Chondrocyte (in vitro differentiated cells): ENCODE data around the gene PINK1. TPM values are rescaled to one million over a fixed set of nuclear protein-coding genes. Genes with fewer than 3 reads are reported as not detected.

Experiments
- DNase-seq: peaks from one replicate; pipeline ENCODE4 v3.0.0; 2021; ENCODE audit warnings: mixed read lengths, low spot score
- H3K27ac Mint-ChIP-seq: one replicate; pipeline ENCODE4 v1.8.0; 2021; ENCODE audit warnings: mild to moderate bottlenecking, moderate library complexity, mixed read lengths; ENCODE audit not compliant: unreplicated experiment
- H3K27me3 Mint-ChIP-seq: 2 replicates; pipeline ENCODE4 v1.8.0; 2021; ENCODE audit warnings: low read depth, mixed read lengths
- H3K36me3 Mint-ChIP-seq: 2 replicates; pipeline ENCODE4 v1.8.0; 2021; ENCODE audit warnings: low read depth, mixed read lengths
- H3K4me1 Mint-ChIP-seq: 2 replicates; pipeline ENCODE4 v1.8.0; 2021; ENCODE audit warnings: low read depth, mild to moderate bottlenecking, mixed read lengths
- H3K4me3 Mint-ChIP-seq: one replicate; pipeline ENCODE4 v1.8.0; 2021; ENCODE audit warnings: mild to moderate bottlenecking, moderate library complexity, mixed read lengths; ENCODE audit not compliant: unreplicated experiment
- H3K9me3 Mint-ChIP-seq: 2 replicates; pipeline ENCODE4 v1.8.0; 2021; ENCODE audit warnings: low read depth, mixed read lengths
- total RNA-seq: library from RNA; stranded (reverse); gene quantifications from 3 replicates; pipeline ENCODE4 v1.2.1, GENCODE V29; 2021
- TF ChIP-seq, protein P1 (sequence below): fragments of 200-600 bp; sonication (generic); IDR thresholded peaks from 2 replicates; pipeline ENCODE4 v1.5.0; 2021; ENCODE audit warnings: antibody characterized with exemption, mild to moderate bottlenecking, moderate library complexity

The PINK1 gene
- total RNA-seq, 1 donor from 2014 or later: 42.6 TPM

DNA sequence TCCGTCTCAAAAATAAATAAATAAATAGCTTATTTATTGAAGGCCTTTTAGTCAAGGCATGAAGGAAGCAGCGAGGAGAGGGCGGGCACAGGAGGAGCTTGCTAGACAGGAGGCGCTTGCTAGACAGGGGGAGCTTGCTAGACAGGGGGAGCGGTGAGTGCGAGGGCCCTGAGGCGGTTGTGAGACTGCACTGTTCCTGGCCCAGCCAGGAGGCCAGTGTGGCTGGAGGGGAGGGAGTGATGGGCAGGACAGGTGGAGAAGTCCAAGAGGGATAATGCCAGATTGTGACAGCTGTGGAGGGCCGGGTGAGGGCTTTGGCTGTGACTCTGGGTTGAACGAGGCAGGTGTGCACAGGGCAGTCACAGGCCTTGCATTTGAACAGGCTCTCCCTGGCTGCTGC, 66.3 kb downstream of the PINK1 start:
- H3K4me1 Mint-ChIP-seq: peaks cover 24% of the 10 kb centered on the region
- H3K4me3 Mint-ChIP-seq: no peak overlapping the region
- H3K36me3 Mint-ChIP-seq: no peaks in the 10 kb centered on the region
- H3K27ac Mint-ChIP-seq: no peak overlapping the region
- TF ChIP-seq, protein P1, sequence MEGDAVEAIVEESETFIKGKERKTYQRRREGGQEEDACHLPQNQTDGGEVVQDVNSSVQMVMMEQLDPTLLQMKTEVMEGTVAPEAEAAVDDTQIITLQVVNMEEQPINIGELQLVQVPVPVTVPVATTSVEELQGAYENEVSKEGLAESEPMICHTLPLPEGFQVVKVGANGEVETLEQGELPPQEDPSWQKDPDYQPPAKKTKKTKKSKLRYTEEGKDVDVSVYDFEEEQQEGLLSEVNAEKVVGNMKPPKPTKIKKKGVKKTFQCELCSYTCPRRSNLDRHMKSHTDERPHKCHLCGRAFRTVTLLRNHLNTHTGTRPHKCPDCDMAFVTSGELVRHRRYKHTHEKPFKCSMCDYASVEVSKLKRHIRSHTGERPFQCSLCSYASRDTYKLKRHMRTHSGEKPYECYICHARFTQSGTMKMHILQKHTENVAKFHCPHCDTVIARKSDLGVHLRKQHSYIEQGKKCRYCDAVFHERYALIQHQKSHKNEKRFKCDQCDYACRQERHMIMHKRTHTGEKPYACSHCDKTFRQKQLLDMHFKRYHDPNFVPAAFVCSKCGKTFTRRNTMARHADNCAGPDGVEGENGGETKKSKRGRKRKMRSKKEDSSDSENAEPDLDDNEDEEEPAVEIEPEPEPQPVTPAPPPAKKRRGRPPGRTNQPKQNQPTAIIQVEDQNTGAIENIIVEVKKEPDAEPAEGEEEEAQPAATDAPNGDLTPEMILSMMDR: no peak
- H3K27me3 Mint-ChIP-seq: no peaks in the 10 kb centered on the region
- no peaks in the 10 kb centered on the region for H3K9me3 Mint-ChIP-seq
- DNase-seq: no peak

DNA sequence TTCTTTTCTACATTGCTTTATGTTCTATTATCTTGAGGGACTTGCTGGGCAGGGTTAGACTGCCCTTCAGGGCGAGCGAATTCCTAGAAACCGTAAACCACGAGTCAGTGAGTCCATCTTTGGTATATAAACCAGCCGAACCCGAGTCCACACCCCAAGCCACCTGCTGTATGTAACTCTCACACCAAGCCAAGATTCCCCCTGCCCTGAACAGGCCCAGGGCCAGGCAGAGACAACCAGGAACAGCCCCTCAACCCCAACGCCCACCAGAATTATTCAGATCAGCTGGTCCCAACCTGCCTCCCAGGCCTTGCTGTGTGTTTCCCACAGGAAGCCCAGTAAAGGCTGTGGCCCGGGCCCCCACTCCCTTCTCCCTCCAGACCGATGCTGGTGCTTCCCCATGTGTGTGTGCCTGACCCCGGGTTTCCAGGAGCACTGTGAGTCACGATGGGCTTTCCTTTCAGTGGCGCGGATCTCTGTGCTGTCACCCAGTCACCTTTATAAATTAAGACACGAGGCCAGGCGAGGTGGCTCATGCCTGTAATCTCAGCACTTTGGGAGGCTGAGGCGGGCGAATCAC, 67.5 kb downstream of the PINK1 start:
- Mint-ChIP-seq H3K27ac (no peak overlapping the region), H3K36me3 (no peaks in the 10 kb centered on the region)

More for the DNA sequence above, 67.5 kb downstream of the PINK1 start:
- no peak for DNase-seq
- Mint-ChIP-seq H3K4me3 (no peak overlapping the region), H3K4me1 (peaks cover 24% of the 10 kb centered on the region), H3K9me3 (no peaks in the 10 kb centered on the region), H3K27me3 (no peaks in the 10 kb centered on the region)
- TF ChIP-seq, protein P1: no peak

Other genes with a start within 250 kb of the PINK1 start
- gene CAMK2N1, start 147.2 kb upstream of the PINK1 start, total RNA-seq: 8.7 to 13.2 TPM (median 12.9 TPM) in 3 replicates
- 30.8 to 38.2 TPM (median 36.2 TPM) in 3 replicates for gene MUL1, start 125.3 kb upstream of the PINK1 start, total RNA-seq
- gene FAM43B, start 80.9 kb upstream of the PINK1 start, total RNA-seq: 0.52 to 2.5 TPM (median 0.82 TPM) in 3 replicates
- gene CDA, start 44.4 kb upstream of the PINK1 start, total RNA-seq: not detected in 3 replicates
- gene DDOST, start 27.9 kb downstream of the PINK1 start, total RNA-seq: 214 to 232 TPM (median 223 TPM) in 3 replicates
- 0.51 to 1.3 TPM (median 0.95 TPM) in 3 replicates for gene KIF17, start 84.5 kb downstream of the PINK1 start, total RNA-seq
- 0.15 to 1.1 TPM (median 0.75 TPM) in 3 replicates for gene SH2D5, start 99.2 kb downstream of the PINK1 start, total RNA-seq
- 182 to 225 TPM (median 182 TPM) in 3 replicates for gene HP1BP3, start 153.8 kb downstream of the PINK1 start, total RNA-seq